ENCODE results near the gene RASL10A.
A peak's percentile ranks its signal among the peaks of the same experiment; 100 is the strongest.

Gene RASL10A

GRCh38 chr22:29317827-29318454 is 2.4 kb upstream of the RASL10A start:
- DNase-seq, result no peak

- peak; percentile 28 for DNase-seq
These were observed 788 bp upstream of the RASL10A start for GRCh38 chr22:29316141-29316828.

- DNase-seq, result no peak
These were observed 786 bp downstream of the RASL10A start for GRCh38 chr22:29314537-29315285.

- no peak for DNase-seq
These were observed 1.7 kb downstream of the RASL10A start for GRCh38 chr22:29313576-29314466.

- DNase-seq, result no peak
These were observed 2.3 kb downstream of the RASL10A start for GRCh38 chr22:29313126-29313575.

- no peak for DNase-seq
These were observed 3.0 kb downstream of the RASL10A start for GRCh38 chr22:29312218-29313125.

- no peak for DNase-seq
These were observed 3.9 kb downstream of the RASL10A start for GRCh38 chr22:29311464-29312217.

- peak; percentile 98 for DNase-seq
These were observed 4.6 kb downstream of the RASL10A start for GRCh38 chr22:29310863-29311339.

- DNase-seq, result no peak
These were observed 5.2 kb downstream of the RASL10A start for GRCh38 chr22:29310065-29310862.

GRCh38 chr22:29309332-29310064 is 6.0 kb downstream of the RASL10A start:
- DNase-seq, result no peak

GRCh38 chr22:29308791-29309262 is 6.7 kb downstream of the RASL10A start:
- no peak for DNase-seq

GRCh38 chr22:29308148-29308790 is 7.2 kb downstream of the RASL10A start:
- no peak for DNase-seq

- no peak for DNase-seq
These were observed 7.8 kb downstream of the RASL10A start for GRCh38 chr22:29307596-29308147.

GRCh38 chr22:29306835-29307595 is 8.5 kb downstream of the RASL10A start:
- peak; percentile 87 for DNase-seq

GRCh38 chr22:29306175-29306834 is 9.2 kb downstream of the RASL10A start, which contains the start of gene GAS2L1:
Gene GAS2L1, plus strand, starts transcription at chr22:29306650. Its CDS starts 1,456 bp downstream, at chr22:29308106.
- DNase-seq, result peak; percentile 90

- DNase-seq, result no peak
These were observed 9.7 kb downstream of the RASL10A start for GRCh38 chr22:29305836-29306174.

Data from left hindlimb (tissue), 1 donor.